Activated B cell treated with CpG ODN at 0.5 μM for 24 hours (primary cell): Measurements from ENCODE around the gene CLCN6. TPM values are rescaled to one million over a fixed set of nuclear protein-coding genes. Genes with fewer than 3 reads are reported as not detected.

ENCODE experiments used
- ATAC-seq: fragments of 200-7000 bp; cut with Tn5 transposase; one replicate; pipeline ENCODE4 v1.10.0; 2021; ENCODE audit warnings: low read depth, mild to moderate bottlenecking, moderate library complexity
- CTCF ChIA-PET: fragments of 350-600 bp; sonication (Branson Sonifier 250); formaldehyde crosslinking; loops from one replicate; lab custom pipeline; 2021; ENCODE audit warnings: antibody characterized with exemption; lab: Charles Lee
- POLR2A ChIA-PET: fragments of 350-600 bp; sonication (Branson Sonifier 250); formaldehyde crosslinking; loops from one replicate; lab custom pipeline; 2021; ENCODE audit warnings: antibody characterized with exemption; lab: Charles Lee
- DNase-seq: peaks from one replicate; pipeline ENCODE4 v3.0.0; 2022
- H3K27ac Mint-ChIP-seq: one replicate; pipeline ENCODE4 v1.8.0; 2020; ENCODE audit warnings: mixed read lengths
- H3K27me3 Mint-ChIP-seq: one replicate; pipeline ENCODE4 v1.8.0; 2021; ENCODE audit warnings: mixed read lengths
- H3K36me3 Mint-ChIP-seq: one replicate; pipeline ENCODE4 v1.8.0; 2021; ENCODE audit warnings: low read depth, mixed read lengths
- H3K4me1 Mint-ChIP-seq: one replicate; pipeline ENCODE4 v1.8.0; 2021; ENCODE audit warnings: mixed read lengths
- H3K4me3 Mint-ChIP-seq: one replicate; pipeline ENCODE4 v1.8.0; 2020; ENCODE audit warnings: mild to moderate bottlenecking, mixed read lengths
- H3K9me3 Mint-ChIP-seq: one replicate; pipeline ENCODE4 v1.8.0; 2020; ENCODE audit warnings: mixed read lengths
- intact Hi-C: fragments of 100-400 bp; cut with micrococcal nuclease; formaldehyde crosslinking; loops from one replicate; pipeline ENCODE4 v1.15.1; 2024
- total RNA-seq: library from RNA; stranded (reverse); gene quantifications from 2 replicates; pipeline ENCODE4 v1.2.3, GENCODE V29; 2022
- TF ChIP-seq, protein P1 (sequence below): fragments of 200-600 bp; IDR thresholded peaks from one replicate; pipeline ENCODE4 v1.8.0; 2022; ENCODE audit warnings: antibody characterized with exemption, mild to moderate bottlenecking

CLCN6 gene
- total RNA-seq, 1 donor from 2014 or later, result 79.6 TPM

DNA sequence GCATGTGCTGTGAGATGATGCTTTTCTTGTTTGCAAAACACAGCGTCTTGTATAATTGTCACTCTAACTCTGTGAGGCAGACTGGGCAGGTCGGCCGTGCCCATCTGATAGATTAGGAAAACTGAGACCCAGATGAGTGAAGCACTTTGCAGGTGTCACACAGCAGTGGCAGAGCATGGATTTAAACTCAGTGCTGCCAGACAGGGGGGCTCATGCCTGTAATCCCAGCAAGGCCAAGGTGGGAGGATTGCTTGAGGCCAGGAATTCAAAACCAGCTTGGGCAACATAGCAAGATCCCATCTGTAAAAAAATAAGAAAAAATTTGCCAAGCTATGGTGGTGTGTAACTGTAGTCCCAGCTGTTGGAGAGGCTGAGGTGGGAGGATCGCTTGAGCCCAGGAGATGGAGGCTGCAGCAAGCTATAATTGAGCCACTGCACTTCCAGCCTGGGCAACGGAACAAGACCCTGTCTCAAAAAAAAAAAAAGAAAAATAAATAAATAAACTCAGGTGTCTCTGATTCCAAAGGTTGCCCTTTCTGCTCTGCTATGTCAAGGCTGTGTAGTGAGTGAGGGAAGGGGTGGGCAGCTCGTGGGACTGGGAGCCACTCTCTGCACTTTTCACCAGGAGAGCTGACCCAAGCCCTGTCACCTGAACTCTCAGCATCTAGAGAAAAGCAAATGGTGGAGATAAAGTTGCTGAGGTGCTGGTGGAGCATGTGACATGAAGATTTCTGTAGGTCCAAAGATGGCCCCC is 85.6 kb downstream of the CLCN6 start:
- H3K36me3 Mint-ChIP-seq, result no peaks in the 10 kb centered on the region

More for the DNA sequence above, 85.6 kb downstream of the CLCN6 start:
- intact Hi-C loops, result no loop called here
- H3K27ac Mint-ChIP-seq, result no peak overlapping the region
- no peak for DNase-seq
- H3K4me1 Mint-ChIP-seq, result no peaks in the 10 kb centered on the region
- ChIA-PET CTCF (interaction anchor here (0.7 to 3.2 kb wide), 3 partner anchors 16 to 854 kb away, joined by 3 to 19 read pairs (median 3); no protein-coding TSS in a partner anchor), POLR2A (interaction anchor here (0.7 to 2.5 kb wide), 3 partner anchors 17 to 210 kb away, joined by 3 to 12 read pairs (median 3); no protein-coding TSS in a partner anchor)
- TF ChIP-seq, protein P1, sequence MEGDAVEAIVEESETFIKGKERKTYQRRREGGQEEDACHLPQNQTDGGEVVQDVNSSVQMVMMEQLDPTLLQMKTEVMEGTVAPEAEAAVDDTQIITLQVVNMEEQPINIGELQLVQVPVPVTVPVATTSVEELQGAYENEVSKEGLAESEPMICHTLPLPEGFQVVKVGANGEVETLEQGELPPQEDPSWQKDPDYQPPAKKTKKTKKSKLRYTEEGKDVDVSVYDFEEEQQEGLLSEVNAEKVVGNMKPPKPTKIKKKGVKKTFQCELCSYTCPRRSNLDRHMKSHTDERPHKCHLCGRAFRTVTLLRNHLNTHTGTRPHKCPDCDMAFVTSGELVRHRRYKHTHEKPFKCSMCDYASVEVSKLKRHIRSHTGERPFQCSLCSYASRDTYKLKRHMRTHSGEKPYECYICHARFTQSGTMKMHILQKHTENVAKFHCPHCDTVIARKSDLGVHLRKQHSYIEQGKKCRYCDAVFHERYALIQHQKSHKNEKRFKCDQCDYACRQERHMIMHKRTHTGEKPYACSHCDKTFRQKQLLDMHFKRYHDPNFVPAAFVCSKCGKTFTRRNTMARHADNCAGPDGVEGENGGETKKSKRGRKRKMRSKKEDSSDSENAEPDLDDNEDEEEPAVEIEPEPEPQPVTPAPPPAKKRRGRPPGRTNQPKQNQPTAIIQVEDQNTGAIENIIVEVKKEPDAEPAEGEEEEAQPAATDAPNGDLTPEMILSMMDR, result no peak
- no peaks in the 10 kb centered on the region for H3K9me3 Mint-ChIP-seq
- ATAC-seq, result no peak
- peaks cover 10% of the 10 kb centered on the region for H3K27me3 Mint-ChIP-seq
- H3K4me3 Mint-ChIP-seq, result no peak overlapping the region

Other genes starting within 250 kb of the CLCN6 start
- gene FBXO2, start 151.8 kb upstream of the CLCN6 start, total RNA-seq, result 4.2 and 4.6 TPM in 2 replicates
- gene FBXO44, start 151.3 kb upstream of the CLCN6 start, total RNA-seq, result 27.2 and 29.9 TPM in 2 replicates
- gene FBXO6, start 142.0 kb upstream of the CLCN6 start, total RNA-seq, result 10.0 and 10.5 TPM in 2 replicates
- gene MAD2L2, start 125.0 kb upstream of the CLCN6 start, total RNA-seq, result 34.4 and 34.9 TPM in 2 replicates
- 0.17 and 0.18 TPM in 2 replicates for gene DRAXIN, start 114.5 kb upstream of the CLCN6 start, total RNA-seq
- 10.9 and 13.9 TPM in 2 replicates for gene AGTRAP, start 70.1 kb upstream of the CLCN6 start, total RNA-seq
- not detected in 2 replicates for gene C1orf167, start 44.0 kb upstream of the CLCN6 start, total RNA-seq
- 54.1 and 56.9 TPM in 2 replicates for gene MTHFR, start 227 bp upstream of the CLCN6 start, total RNA-seq
- not detected in 2 replicates for gene NPPA, start 41.6 kb downstream of the CLCN6 start, total RNA-seq
- gene NPPB, start 52.8 kb downstream of the CLCN6 start, total RNA-seq, result not detected in 2 replicates
- 34.8 and 37.4 TPM in 2 replicates for gene KIAA2013, start 120.2 kb downstream of the CLCN6 start, total RNA-seq
- gene PLOD1, start 128.5 kb downstream of the CLCN6 start, total RNA-seq, result 15.7 and 18.6 TPM in 2 replicates
- 46.5 and 54.1 TPM in 2 replicates for gene MFN2, start 174.3 kb downstream of the CLCN6 start, total RNA-seq
- gene MIIP, start 213.3 kb downstream of the CLCN6 start, total RNA-seq, result 72.1 and 74.2 TPM in 2 replicates